ENCODE measurements around the gene STARD10.

DNA sequence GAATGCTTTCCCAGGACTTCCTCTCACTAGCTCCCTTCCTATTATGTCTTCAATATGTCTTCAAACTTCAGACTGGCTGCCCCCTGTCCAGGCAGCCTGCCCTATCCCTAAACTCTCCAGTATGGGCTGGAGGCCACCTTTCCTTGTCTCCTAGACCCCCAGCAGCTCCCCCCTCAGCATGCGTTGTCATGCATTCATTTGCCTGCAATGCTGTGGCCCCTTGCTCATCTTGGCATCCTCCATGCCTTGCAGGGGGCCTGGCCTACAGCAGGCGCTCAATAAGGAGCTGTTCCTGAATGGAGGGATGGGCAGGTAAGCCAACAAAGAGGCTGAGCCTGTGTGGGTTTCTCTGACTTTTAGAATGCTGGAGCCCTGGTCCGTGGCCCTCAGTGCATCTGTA is 25.3 kb downstream of the STARD10 start:
- TF ChIP-seq CTCF (IDR thresholded peaks at IDR 0.05): no peak
- TF ChIP-seq RFX5 (IDR thresholded peaks at IDR 0.05): no peak
- TF ChIP-seq ZFP36 (IDR thresholded peaks at IDR 0.05; ENCODE audit: borderline replicate concordance, partially characterized antibody): no peak
- no peak for TF ChIP-seq REST (IDR thresholded peaks at IDR 0.05)
- TF ChIP-seq BHLHE40 (IDR thresholded peaks at IDR 0.05; ENCODE audit: low read depth, low read length): no peak
